H1 (cell line): Measurements from ENCODE around the gene LAMC3. TPM values are rescaled to one million over a fixed set of nuclear protein-coding genes. Genes with fewer than 3 reads are reported as not detected.

Experiments used
- RAD21 ChIP-seq, 2 experiments: IDR thresholded peaks in 1 of 2; conservative IDR thresholded peaks in 1 of 2; 2 replicates each; pipeline ENCODE4 v1.6.1; 2011; ENCODE audit warnings: low read depth in 2 of 2, low read length in 2 of 2, improper control_type of control experiment in 1 of 2, inconsistent platforms in 1 of 2, mild to moderate bottlenecking in 1 of 2, moderate library complexity in 1 of 2
- TCF12 ChIP-seq: IDR thresholded peaks from 2 replicates; pipeline ENCODE4 v1.6.1; 2011; ENCODE audit warnings: low read depth, mild to moderate bottlenecking, low read length
- polyA plus RNA-seq, 7 experiments: library from polyadenylated mRNA; depleted of rRNA in 3 of 7; stranded (reverse) in 5 of 7; unstranded in 2 of 7; fragments of >200 nt in 5 of 7; fragments of 200-250 nt in 2 of 7; gene quantifications; 1 replicate in 5 of 7; 2 replicates in 1 of 7; 4 replicates in 1 of 7; pipeline versions ENCODE4 v1.2.1 to v1.2.3, GENCODE V29; 2011 to 2013; ENCODE audit warnings: missing spikeins in 2 of 7, mixed read lengths in 2 of 7
- total RNA-seq: library from RNA; stranded (reverse); fragmentation: NEBNext Ultra II Directional; extraction: Animal tissue kit (Norgen Biotek cat#: 25700); gene quantifications from 2 replicates; pipeline ENCODE4 v1.2.1, GENCODE V29; 2021

The LAMC3 gene
- total and polyA plus RNA-seq, 2 of the 8 experiments (the other 6 are each of a cell fraction or from before 2014, with no cell fraction given): 9.3 to 12.3 TPM

DNA sequence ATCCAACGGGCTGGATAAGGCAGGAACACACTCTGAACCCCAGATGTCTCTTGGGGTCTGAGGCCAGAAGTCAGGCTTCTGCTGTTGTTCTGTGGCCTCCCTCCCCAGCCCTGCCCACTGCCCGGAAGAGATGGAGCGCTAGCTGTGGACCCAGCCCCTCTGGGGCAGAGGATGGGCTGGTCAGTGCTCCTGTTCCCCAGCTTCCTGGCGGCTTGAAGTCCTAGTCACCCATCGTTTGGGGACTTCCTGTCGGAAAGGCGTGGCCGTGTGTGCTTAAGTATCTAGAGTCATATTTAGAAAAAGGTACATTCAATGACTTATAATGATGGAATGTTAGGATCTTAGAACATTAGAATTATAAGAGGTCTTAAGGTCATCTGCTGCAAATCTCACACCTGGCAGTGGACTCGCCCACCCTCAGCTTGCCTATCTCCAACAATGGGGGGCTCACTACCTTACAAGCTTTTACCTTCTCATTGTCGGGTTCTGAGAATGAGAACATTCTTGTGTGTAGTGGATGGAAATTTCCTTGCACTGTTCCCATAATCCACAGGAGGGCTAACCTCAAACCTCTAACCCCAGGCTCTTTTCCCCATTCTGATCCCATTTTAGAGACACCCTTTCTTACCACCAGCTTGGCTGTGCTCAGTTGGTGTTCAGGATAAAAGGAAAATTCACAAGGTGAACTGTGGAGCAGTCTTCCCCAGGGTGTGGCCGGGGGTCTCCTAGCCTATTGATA lies 74.0 kb downstream of the LAMC3 start (continued):
- TF ChIP-seq TCF12: no peak
- no peak for TF ChIP-seq RAD21 (IDR thresholded peaks at IDR 0.05 in 1 of 2, conservative IDR thresholded peaks at IDR 0.05 in 1 of 2; ENCODE audit: low read depth in 2 of 2, low read length in 2 of 2)
